Esophagus muscularis mucosa (tissue), 4 donors: Measurements from ENCODE around the gene WDSUB1.

ENCODE experiments used
- CTCF ChIP-seq, 3 experiments: fragments of 200-600 bp in 2 of 3; fragments of 450-650 bp in 1 of 3; sonication (generic) in 2 of 3; IDR thresholded peaks; one replicate each; pipeline ENCODE4 v1.5.1; 2017 to 2019; ENCODE audit warnings: antibody characterized with exemption in 3 of 3, mild to moderate bottlenecking in 2 of 3, moderate library complexity in 1 of 3
- EP300 ChIP-seq: sonication (generic); formaldehyde crosslinking; IDR thresholded peaks from one replicate; pipeline ENCODE4 v1.6.1; 2017; ENCODE audit warnings: antibody characterized with exemption
- POLR2A ChIP-seq: fragments of 450-650 bp; IDR thresholded peaks from one replicate; pipeline ENCODE4 v1.6.1; 2017; ENCODE audit warnings: antibody characterized with exemption, moderate library complexity, mild to moderate bottlenecking, low read depth
- POLR2AphosphoS5 ChIP-seq, 2 donors: sonication (generic); formaldehyde crosslinking; IDR thresholded peaks; one replicate each; pipeline ENCODE4 v1.6.1; 2017; ENCODE audit warnings: antibody characterized with exemption in 2 of 2

GRCh38 chr2:159224061-159224813, 62.3 kb downstream of the WDSUB1 start:
- TF ChIP-seq POLR2A (no peak), POLR2AphosphoS5 (IDR thresholded peaks at IDR 0.05) (no peak), CTCF (IDR thresholded peaks at IDR 0.05) (no peak), EP300 (no peak)
